Trophoblast cell (in vitro differentiated cells and primary cell): Measurements from ENCODE around the gene MAP3K20.

ENCODE experiments used
- DNase-seq, 2 donors: peaks; one replicate each; pipeline ENCODE4 v3.0.0-alpha.2; 2016
- H2AFZ ChIP-seq: 2 replicates; pipeline ENCODE4 v1.6.1; 2013; ENCODE audit warnings: low read length, moderate library complexity, mild to moderate bottlenecking; ENCODE audit not compliant: insufficient read depth, poor library complexity
- H2AK5ac ChIP-seq: 2 replicates; pipeline ENCODE4 v1.6.1; 2013; ENCODE audit warnings: mild to moderate bottlenecking, low read length
- H2BK120ac ChIP-seq: 2 replicates; pipeline ENCODE4 v1.6.1; 2013; ENCODE audit warnings: low read length, mild to moderate bottlenecking, moderate library complexity; ENCODE audit not compliant: insufficient read depth, poor library complexity
- H2BK12ac ChIP-seq: 2 replicates; pipeline ENCODE4 v1.6.1; 2013; ENCODE audit warnings: mild to moderate bottlenecking, low read length, moderate library complexity
- H2BK5ac ChIP-seq: 2 replicates; pipeline ENCODE4 v1.6.1; 2013; ENCODE audit warnings: low read length, low read depth, moderate library complexity, mild to moderate bottlenecking; ENCODE audit not compliant: poor library complexity
- H3K14ac ChIP-seq: 2 replicates; pipeline ENCODE4 v1.6.1; 2013; ENCODE audit warnings: mild to moderate bottlenecking, low read length
- H3K18ac ChIP-seq: 2 replicates; pipeline ENCODE4 v1.6.1; 2013; ENCODE audit warnings: mild to moderate bottlenecking, low read length
- H3K23ac ChIP-seq: 2 replicates; pipeline ENCODE4 v1.6.1; 2013; ENCODE audit warnings: low read length
- H3K27ac ChIP-seq: 2 replicates; pipeline ENCODE4 v1.5.1; 2013; ENCODE audit warnings: low read depth, mild to moderate bottlenecking, inconsistent platforms, low read length, moderate library complexity
- H3K27me3 ChIP-seq: 2 replicates; pipeline ENCODE4 v1.6.1; 2013; ENCODE audit warnings: inconsistent platforms, mild to moderate bottlenecking, low read length, moderate library complexity; ENCODE audit not compliant: insufficient read depth
- H3K36me3 ChIP-seq, 2 experiments: 1 replicate in 1 of 2; 2 replicates in 1 of 2; pipeline ENCODE4 v1.6.1; 2013; ENCODE audit warnings: low read length in 2 of 2, mild to moderate bottlenecking in 2 of 2, moderate library complexity in 1 of 2; ENCODE audit not compliant: insufficient read depth in 2 of 2, control insufficient read depth in 1 of 2
- H3K4ac ChIP-seq: 2 replicates; pipeline ENCODE4 v1.6.1; 2013; ENCODE audit warnings: low read depth, mild to moderate bottlenecking, low read length, moderate library complexity
- H3K4me1 ChIP-seq, 2 experiments: 1 replicate in 1 of 2; 2 replicates in 1 of 2; pipeline ENCODE4 v1.6.1; 2013; ENCODE audit warnings: low read length in 2 of 2, mild to moderate bottlenecking in 2 of 2, moderate library complexity in 1 of 2; ENCODE audit not compliant: insufficient read depth in 2 of 2, control insufficient read depth in 1 of 2
- H3K4me2 ChIP-seq: 2 replicates; pipeline ENCODE4 v1.6.1; 2013; ENCODE audit warnings: inconsistent platforms, mild to moderate bottlenecking, low read length, moderate library complexity
- H3K4me3 ChIP-seq: 2 replicates; pipeline ENCODE4 v1.5.1; 2013; ENCODE audit warnings: mild to moderate bottlenecking, low read depth, low read length, inconsistent platforms
- H3K79me1 ChIP-seq: one replicate; pipeline ENCODE4 v1.6.1; 2013; ENCODE audit warnings: low read length
- H3K79me2 ChIP-seq: 2 replicates; pipeline ENCODE4 v1.6.1; 2013; ENCODE audit warnings: low read length, mild to moderate bottlenecking; ENCODE audit not compliant: control insufficient read depth, insufficient read depth, poor library complexity
- H3K9ac ChIP-seq: 2 replicates; pipeline ENCODE4 v1.6.1; 2013; ENCODE audit warnings: mild to moderate bottlenecking, low read length
- H3K9me3 ChIP-seq: 2 replicates; pipeline ENCODE4 v1.6.1; 2013; ENCODE audit warnings: low read depth, mild to moderate bottlenecking, control low read depth, inconsistent platforms, low read length; ENCODE audit not compliant: insufficient read depth
- H4K12ac ChIP-seq: 2 replicates; pipeline ENCODE4 v1.6.1; 2013; ENCODE audit warnings: low read depth, mild to moderate bottlenecking, low read length, moderate library complexity
- H4K8ac ChIP-seq: 2 replicates; pipeline ENCODE4 v1.6.1; 2013; ENCODE audit warnings: low read depth, mild to moderate bottlenecking, low read length, moderate library complexity
- H4K91ac ChIP-seq: one replicate; pipeline ENCODE4 v1.6.1; 2013; ENCODE audit warnings: low read depth, mild to moderate bottlenecking, low read length, moderate library complexity
- WGBS: extraction: QIAGEN DNeasy Blood & Tissue Kit; methylation state at CpG from one replicate; pipeline ENCODE4 v1.1.7; 2013; ENCODE audit warnings: missing lambda C conversion rate; ENCODE audit not compliant: insufficient read length, insufficient coverage; ENCODE audit errors: extremely low coverage; 5-methylcytosine and 5-hydroxymethylcytosine counted together

The MAP3K20 gene

GRCh38 chr2:173062801-173063200 is 12.8 kb upstream of the MAP3K20 start:
- no peak overlapping the region for H2AK5ac ChIP-seq
- H3K79me2 ChIP-seq, result no peaks in the 10 kb centered on the region
- no peak overlapping the region for H2BK12ac ChIP-seq
- DNase-seq, result peak in 1 of 2 donors; percentile 35
- no peak overlapping the region for H3K14ac ChIP-seq
- no peak overlapping the region for H3K27ac ChIP-seq
- no peaks in the 10 kb centered on the region for H3K4me1 ChIP-seq
- no peak overlapping the region for H2BK5ac ChIP-seq
- no CpG with 5 or more reads among the region's 4 CpGs for WGBS
- no peak overlapping the region for H3K9ac ChIP-seq
- H3K4me2 ChIP-seq, result no peak overlapping the region
- no peaks in the 10 kb centered on the region for H3K36me3 ChIP-seq
- no peak overlapping the region for H2AFZ ChIP-seq
- H3K4me3 ChIP-seq, result no peak overlapping the region
- no peak overlapping the region for H2BK120ac ChIP-seq
- no peak overlapping the region for H3K18ac ChIP-seq
- H3K4ac ChIP-seq, result no peak overlapping the region
- H3K79me1 ChIP-seq, result no peaks in the 10 kb centered on the region
- no peak overlapping the region for H4K91ac ChIP-seq
- H4K8ac ChIP-seq, result no peak overlapping the region
- no peaks in the 10 kb centered on the region for H3K27me3 ChIP-seq
- H4K12ac ChIP-seq, result no peak overlapping the region
- H3K23ac ChIP-seq, result no peak overlapping the region
- no peaks in the 10 kb centered on the region for H3K9me3 ChIP-seq

GRCh38 chr2:173064151-173064805 is 11.4 kb upstream of the MAP3K20 start:
- Histone ChIP-seq H3K27ac (no peak overlapping the region), H2AFZ (no peak overlapping the region), H3K36me3 (no peaks in the 10 kb centered on the region), H3K14ac (no peak overlapping the region), H3K4me2 (no peak overlapping the region), H2BK120ac (no peak overlapping the region), H3K79me2 (no peaks in the 10 kb centered on the region), H2BK5ac (no peak overlapping the region), H3K23ac (no peak overlapping the region), H3K9ac (no peak overlapping the region), H3K4me1 (no peaks in the 10 kb centered on the region), H2AK5ac (no peak overlapping the region), H4K12ac (no peak overlapping the region), H2BK12ac (no peak overlapping the region), H3K9me3 (no peaks in the 10 kb centered on the region), H3K4ac (no peak overlapping the region), H4K8ac (no peak overlapping the region), H4K91ac (no peak overlapping the region), H3K4me3 (no peak overlapping the region), H3K18ac (no peak overlapping the region), H3K79me1 (no peaks in the 10 kb centered on the region), H3K27me3 (no peaks in the 10 kb centered on the region)
- WGBS, result no CpG with 5 or more reads among the region's 4 CpGs
- DNase-seq, result no peak

- no peaks in the 10 kb centered on the region for H3K36me3 ChIP-seq
- no peak overlapping the region for H3K27ac ChIP-seq
- H3K9me3 ChIP-seq, result no peaks in the 10 kb centered on the region
- no peaks in the 10 kb centered on the region for H3K4me1 ChIP-seq
- no peaks in the 10 kb centered on the region for H3K79me1 ChIP-seq
- H2AFZ ChIP-seq, result no peak overlapping the region
- no peak overlapping the region for H4K12ac ChIP-seq
- no peak overlapping the region for H3K4me3 ChIP-seq
- no peak overlapping the region for H3K4me2 ChIP-seq
- H3K79me2 ChIP-seq, result no peaks in the 10 kb centered on the region
- H3K4ac ChIP-seq, result no peak overlapping the region
- H3K18ac ChIP-seq, result no peak overlapping the region
- H2AK5ac ChIP-seq, result no peak overlapping the region
- no peak overlapping the region for H3K9ac ChIP-seq
- H3K14ac ChIP-seq, result no peak overlapping the region
- no peak overlapping the region for H2BK5ac ChIP-seq
- H2BK120ac ChIP-seq, result no peak overlapping the region
- WGBS, result no CpG with 5 or more reads among the region's 6 CpGs
- no peak overlapping the region for H2BK12ac ChIP-seq
- DNase-seq, result no peak
- H4K91ac ChIP-seq, result no peak overlapping the region
- H3K23ac ChIP-seq, result no peak overlapping the region
- H4K8ac ChIP-seq, result no peak overlapping the region
- no peaks in the 10 kb centered on the region for H3K27me3 ChIP-seq
Measured at GRCh38 chr2:173066887-173067676, 8.6 kb upstream of the MAP3K20 start.

- no peak overlapping the region for H3K9ac ChIP-seq
- H3K27ac ChIP-seq, result no peak overlapping the region
- peak overlapping the region; percentile 76 for H3K18ac ChIP-seq
- H2BK12ac ChIP-seq, result no peak overlapping the region
- no peak overlapping the region for H3K23ac ChIP-seq
- no peaks in the 10 kb centered on the region for H3K9me3 ChIP-seq
- H4K91ac ChIP-seq, result peak overlapping the region; percentile 81
- H3K14ac ChIP-seq, result peak overlapping the region; percentile 8
- H3K79me1 ChIP-seq, result peaks cover 13% of the 10 kb centered on the region
- H3K4me1 ChIP-seq, result peaks cover 0 to 4% of the 10 kb centered on the region in 2 experiments
- H2BK120ac ChIP-seq, result peak overlapping the region; percentile 45
- H3K79me2 ChIP-seq, result peaks cover 10% of the 10 kb centered on the region
- peak overlapping the region; percentile 77 for H4K8ac ChIP-seq
- peak overlapping the region; percentile 32 for H2AFZ ChIP-seq
- peak overlapping the region; percentile 87 for H3K4me3 ChIP-seq
- H2AK5ac ChIP-seq, result no peak overlapping the region
- no CpG with 5 or more reads among the region's 25 CpGs for WGBS
- no peak overlapping the region for H2BK5ac ChIP-seq
- H3K36me3 ChIP-seq, result no peaks in the 10 kb centered on the region
- no peaks in the 10 kb centered on the region for H3K27me3 ChIP-seq
- peak overlapping the region; percentile 88 for H3K4me2 ChIP-seq
- H4K12ac ChIP-seq, result peak overlapping the region; percentile 29
- no peak for DNase-seq
- H3K4ac ChIP-seq, result no peak overlapping the region
Measured at GRCh38 chr2:173075056-173075780, 428 bp upstream of the MAP3K20 start.
